Measurements from ENCODE around the gene CCL26. TPM values are rescaled to one million over a fixed set of nuclear protein-coding genes. Genes with fewer than 3 reads are reported as not detected.

The CCL26 gene
- polyA plus RNA-seq, 2 of the 4 experiments (the other 2 are of a cell fraction): 2.5 to 11.6 TPM

DNA sequence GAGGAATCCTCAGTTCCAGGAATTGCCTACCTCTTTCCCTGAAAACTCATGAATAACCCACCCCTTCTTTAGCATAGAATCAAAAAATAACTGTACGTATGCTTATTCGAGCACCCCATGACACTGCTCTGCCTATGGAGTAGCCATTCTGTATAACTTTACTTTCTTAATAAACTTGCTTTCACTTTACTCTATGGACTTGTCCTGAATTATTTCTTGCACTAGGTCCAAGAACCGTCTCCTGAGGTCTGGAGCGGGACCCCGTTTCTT is 30.5 kb upstream of the CCL26 start:
- FAIRE-seq: no peak

GRCh38 chr7:75798770-75799169 is 26.8 kb upstream of the CCL26 start:
- Histone ChIP-seq H3K9me3 (no peaks in the 10 kb centered on the region), H3K4me3 (no peak overlapping the region), H3K4me2 (no peak overlapping the region), H3K27ac (no peak overlapping the region), H3K4me1 (no peaks in the 10 kb centered on the region)
- TF ChIP-seq RARB (CRISPR knock-in tag; IDR thresholded peaks at IDR 0.05) (no peak), HDAC2 (IDR thresholded peaks at IDR 0.05) (no peak), ZFP36 (IDR thresholded peaks at IDR 0.05; ENCODE audit: borderline replicate concordance, partially characterized antibody) (no peak), CBX8 (IDR thresholded peaks at IDR 0.05) (no peak), MAZ (IDR thresholded peaks at IDR 0.05; ENCODE audit: borderline replicate concordance, low read depth, low read length) (no peak), ZC3H11A (IDR thresholded peaks at IDR 0.05) (no peak), KDM1A (IDR thresholded peaks at IDR 0.05; ENCODE audit: low read depth) (no peak), MYC (IDR thresholded peaks at IDR 0.05; ENCODE audit: borderline replicate concordance, low read length) (no peak), EHMT2 (IDR thresholded peaks at IDR 0.05; ENCODE audit: low read depth) (no peak), TP53 (CRISPR knock-in tag; IDR thresholded peaks at IDR 0.05) (no peak), KDM5A (IDR thresholded peaks at IDR 0.05) (no peak), MAFK (IDR thresholded peaks at IDR 0.05; ENCODE audit: partially characterized antibody) (no peak), NPAS2 (CRISPR knock-in tag; IDR thresholded peaks at IDR 0.05; ENCODE audit: borderline replicate concordance) (no peak), POLR2A (IDR thresholded peaks at IDR 0.05; ENCODE audit: low read length) (no peak), RFX5 (IDR thresholded peaks at IDR 0.05) (no peak)
- TF ChIP-seq, protein P1, sequence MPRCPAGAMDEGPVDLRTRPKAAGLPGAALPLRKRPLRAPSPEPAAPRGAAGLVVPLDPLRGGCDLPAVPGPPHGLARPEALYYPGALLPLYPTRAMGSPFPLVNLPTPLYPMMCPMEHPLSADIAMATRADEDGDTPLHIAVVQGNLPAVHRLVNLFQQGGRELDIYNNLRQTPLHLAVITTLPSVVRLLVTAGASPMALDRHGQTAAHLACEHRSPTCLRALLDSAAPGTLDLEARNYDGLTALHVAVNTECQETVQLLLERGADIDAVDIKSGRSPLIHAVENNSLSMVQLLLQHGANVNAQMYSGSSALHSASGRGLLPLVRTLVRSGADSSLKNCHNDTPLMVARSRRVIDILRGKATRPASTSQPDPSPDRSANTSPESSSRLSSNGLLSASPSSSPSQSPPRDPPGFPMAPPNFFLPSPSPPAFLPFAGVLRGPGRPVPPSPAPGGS (IDR thresholded peaks at IDR 0.05): no peak
- TF ChIP-seq, protein P2, sequence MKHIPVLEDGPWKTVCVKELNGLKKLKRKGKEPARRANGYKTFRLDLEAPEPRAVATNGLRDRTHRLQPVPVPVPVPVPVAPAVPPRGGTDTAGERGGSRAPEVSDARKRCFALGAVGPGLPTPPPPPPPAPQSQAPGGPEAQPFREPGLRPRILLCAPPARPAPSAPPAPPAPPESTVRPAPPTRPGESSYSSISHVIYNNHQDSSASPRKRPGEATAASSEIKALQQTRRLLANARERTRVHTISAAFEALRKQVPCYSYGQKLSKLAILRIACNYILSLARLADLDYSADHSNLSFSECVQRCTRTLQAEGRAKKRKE (CRISPR knock-in tag; IDR thresholded peaks at IDR 0.05; ENCODE audit: low read depth): no peak
- POLR2A ChIA-PET: no interaction called here
- CTCF ChIA-PET: interaction anchor here (1.0 kb wide), 1 partner anchor 12 kb away, joined by 4 read pairs; no protein-coding TSS in a partner anchor
- 45% methylated on average over 4 of the region's 4 CpGs for WGBS (ENCODE audit: missing lambda C conversion rate)
- FAIRE-seq (no peak), DNase-seq (ENCODE audit: low read depth in 1 of 2, low spot score in 1 of 2) (no peak), ATAC-seq (0 out of 6 replicates have a peak, but pooled peaks of 1 of the 2 experiments have one; percentile 43)

More for the DNA sequence above, 30.5 kb upstream of the CCL26 start:
- Histone ChIP-seq H3K4me2 (no peak overlapping the region), H3K9me3 (peaks cover 18% of the 10 kb centered on the region), H3K27ac (no peak overlapping the region), H3K4me1 (no peaks in the 10 kb centered on the region), H3K4me3 (no peak overlapping the region)
- no peak for TF ChIP-seq BHLHE40 (IDR thresholded peaks at IDR 0.05; ENCODE audit: low read depth, low read length)
- no peak for TF ChIP-seq HOXB5 (CRISPR knock-in tag; IDR thresholded peaks at IDR 0.05)
- TF ChIP-seq TP53 (CRISPR knock-in tag; IDR thresholded peaks at IDR 0.05): no peak
- no peak for TF ChIP-seq NPAS2 (CRISPR knock-in tag; IDR thresholded peaks at IDR 0.05; ENCODE audit: borderline replicate concordance)
- no peak for TF ChIP-seq POLR2AphosphoS2 (conservative IDR thresholded peaks at IDR 0.05; ENCODE audit: low read length)
- no peak for TF ChIP-seq KDM5A (IDR thresholded peaks at IDR 0.05)
- no peak for TF ChIP-seq MAFK (IDR thresholded peaks at IDR 0.05; ENCODE audit: partially characterized antibody)
- no peak for TF ChIP-seq RAD21 (conservative IDR thresholded peaks at IDR 0.05 in 1 of 2, IDR thresholded peaks at IDR 0.05 in 1 of 2)
- TF ChIP-seq RFX5 (IDR thresholded peaks at IDR 0.05): no peak
- no peak for TF ChIP-seq MYC (IDR thresholded peaks at IDR 0.05; ENCODE audit: borderline replicate concordance, low read length)
- no peak for TF ChIP-seq HOXB13 (CRISPR knock-in tag; IDR thresholded peaks at IDR 0.05; ENCODE audit: low read depth)
- no peak for TF ChIP-seq MAX (IDR thresholded peaks at IDR 0.05)
- no peak for TF ChIP-seq HEYL (CRISPR knock-in tag; IDR thresholded peaks at IDR 0.05)
- 76% methylated on average over 5 of the region's 5 CpGs for WGBS (ENCODE audit: missing lambda C conversion rate)
- DNase-seq (ENCODE audit: low read depth in 1 of 2, low spot score in 1 of 2): no peak
- ChIA-PET POLR2A (no interaction called here), CTCF (no interaction called here)
- ATAC-seq: no peak

GRCh38 chr7:75796420-75796819 is 24.4 kb upstream of the CCL26 start:
- TF ChIP-seq TP53 (CRISPR knock-in tag; IDR thresholded peaks at IDR 0.05) (no peak), MYC (IDR thresholded peaks at IDR 0.05; ENCODE audit: borderline replicate concordance, low read length) (no peak), HOXA7 (CRISPR knock-in tag; IDR thresholded peaks at IDR 0.05) (no peak), JUNB (IDR thresholded peaks at IDR 0.05) (no peak), RCOR1 (IDR thresholded peaks at IDR 0.05; ENCODE audit: low read depth, low read length) (no peak), PHF8 (IDR thresholded peaks at IDR 0.05; ENCODE audit: borderline replicate concordance, low read depth) (no peak), HOXB13 (CRISPR knock-in tag; IDR thresholded peaks at IDR 0.05; ENCODE audit: low read depth) (no peak), RARB (CRISPR knock-in tag; IDR thresholded peaks at IDR 0.05) (no peak), CHD2 (IDR thresholded peaks at IDR 0.05; ENCODE audit: low read length, partially characterized antibody) (no peak)
- TF ChIP-seq, protein P3, sequence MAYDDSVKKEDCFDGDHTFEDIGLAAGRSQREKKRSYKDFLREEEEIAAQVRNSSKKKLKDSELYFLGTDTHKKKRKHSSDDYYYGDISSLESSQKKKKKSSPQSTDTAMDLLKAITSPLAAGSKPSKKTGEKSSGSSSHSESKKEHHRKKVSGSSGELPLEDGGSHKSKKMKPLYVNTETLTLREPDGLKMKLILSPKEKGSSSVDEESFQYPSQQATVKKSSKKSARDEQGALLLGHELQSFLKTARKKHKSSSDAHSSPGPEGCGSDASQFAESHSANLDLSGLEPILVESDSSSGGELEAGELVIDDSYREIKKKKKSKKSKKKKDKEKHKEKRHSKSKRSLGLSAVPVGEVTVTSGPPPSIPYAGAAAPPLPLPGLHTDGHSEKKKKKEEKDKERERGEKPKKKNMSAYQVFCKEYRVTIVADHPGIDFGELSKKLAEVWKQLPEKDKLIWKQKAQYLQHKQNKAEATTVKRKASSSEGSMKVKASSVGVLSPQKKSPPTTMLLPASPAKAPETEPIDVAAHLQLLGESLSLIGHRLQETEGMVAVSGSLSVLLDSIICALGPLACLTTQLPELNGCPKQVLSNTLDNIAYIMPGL (CRISPR knock-in tag; IDR thresholded peaks at IDR 0.05; ENCODE audit: borderline replicate concordance): no peak
- no peak overlapping the region for H3K27ac ChIP-seq
- H3K4me1 ChIP-seq: peaks cover 7% of the 10 kb centered on the region
- WGBS (ENCODE audit: missing lambda C conversion rate): 60% methylated on average over 6 of the region's 6 CpGs
- no peak for FAIRE-seq
- H3K9me3 ChIP-seq: no peaks in the 10 kb centered on the region
- no peak for ATAC-seq
- DNase-seq (ENCODE audit: low read depth in 1 of 2, low spot score in 1 of 2): no peak
- no peak overlapping the region for H3K4me2 ChIP-seq
- ChIA-PET POLR2A (interaction anchor here (0.5 to 1.2 kb wide), 2 partner anchors 16 to 57 kb away, joined by 3 to 7 read pairs; no protein-coding TSS in a partner anchor), CTCF (interaction anchor here (0.6 kb wide), 1 partner anchor 178 kb away, joined by 3 read pairs; no protein-coding TSS in a partner anchor)
- no peak overlapping the region for H3K4me3 ChIP-seq
